Right ventricle myocardium superior (tissue), 1 donor: ENCODE data around the gene XRN2. TPM values are rescaled to one million over a fixed set of nuclear protein-coding genes. Genes with fewer than 3 reads are reported as not detected.

ENCODE experiments used
- total RNA-seq: library from RNA; stranded (reverse); fragmentation: NEBNext Ultra II Directional; extraction: Animal tissue kit (Norgen Biotek cat#: 25700); gene quantifications from one replicate; pipeline ENCODE4 v1.2.1, GENCODE V29; 2021
- donor health status: DM: no; HTN: yes; CAD: no; lungs with severe emphysema.

The XRN2 gene
- total RNA-seq, 1 donor from 2014 or later, result 31.7 TPM

Other genes starting within 250 kb of the XRN2 start
- not detected for gene LINC00237, start 197.0 kb upstream of the XRN2 start, total RNA-seq
- gene KIZ, start 177.2 kb upstream of the XRN2 start, total RNA-seq, result 35.7 TPM
- not detected for gene NKX2-4, start 94.2 kb downstream of the XRN2 start, total RNA-seq
- gene NKX2-2, start 210.7 kb downstream of the XRN2 start, total RNA-seq, result not detected